Esophagus muscularis mucosa (tissue), 4 donors: ENCODE data around the gene PSMD9. TPM values are rescaled to one million over a fixed set of nuclear protein-coding genes. Genes with fewer than 3 reads are reported as not detected.

Experiments used
- DNase-seq: peaks from one replicate; pipeline ENCODE4 v3.0.0-alpha.2; 2017; ENCODE audit errors: extremely low spot score
- H3K27ac ChIP-seq, 4 donors: fragments of 200-600 bp; sonication (generic); replicated peaks in 1 of 4; 1 replicate in 3 of 4; 2 replicates in 1 of 4; pipeline ENCODE4 v1.5.1; 2016 to 2019; ENCODE audit warnings: mild to moderate bottlenecking in 1 of 4
- H3K27me3 ChIP-seq, 4 donors: fragments of 200-600 bp; sonication (generic); one replicate each; pipeline versions ENCODE4 v1.5.1 to v1.6.0; 2016 to 2019
- H3K36me3 ChIP-seq, 4 donors: fragments of 200-600 bp; sonication (generic); one replicate each; pipeline ENCODE4 v1.5.1; 2016 to 2019
- H3K4me1 ChIP-seq, 4 donors: fragments of 200-600 bp; sonication (generic); one replicate each; pipeline ENCODE4 v1.5.1; 2016 to 2019
- H3K4me3 ChIP-seq, 4 donors: fragments of 200-600 bp; sonication (generic); 1 replicate in 2 of 4; 2 replicates in 2 of 4; pipeline ENCODE4 v1.5.1; 2016 to 2019; ENCODE audit warnings: mild to moderate bottlenecking in 4 of 4, moderate library complexity in 1 of 4
- H3K9me3 ChIP-seq, 4 donors: fragments of 200-600 bp; sonication (generic); 1 replicate in 3 of 4; 2 replicates in 1 of 4; pipeline ENCODE4 v1.5.1; 2016 to 2019
- CTCF ChIP-seq, 3 experiments: fragments of 200-600 bp in 2 of 3; fragments of 450-650 bp in 1 of 3; sonication (generic) in 2 of 3; IDR thresholded peaks; one replicate each; pipeline ENCODE4 v1.5.1; 2017 to 2019; ENCODE audit warnings: antibody characterized with exemption in 3 of 3, mild to moderate bottlenecking in 2 of 3, moderate library complexity in 1 of 3
- EP300 ChIP-seq: sonication (generic); formaldehyde crosslinking; IDR thresholded peaks from one replicate; pipeline ENCODE4 v1.6.1; 2017; ENCODE audit warnings: antibody characterized with exemption
- POLR2A ChIP-seq: fragments of 450-650 bp; IDR thresholded peaks from one replicate; pipeline ENCODE4 v1.6.1; 2017; ENCODE audit warnings: antibody characterized with exemption, moderate library complexity, mild to moderate bottlenecking, low read depth
- POLR2AphosphoS5 ChIP-seq, 2 donors: sonication (generic); formaldehyde crosslinking; IDR thresholded peaks; one replicate each; pipeline ENCODE4 v1.6.1; 2017; ENCODE audit warnings: antibody characterized with exemption in 2 of 2
- WGBS: methylation state at CpG from one replicate; pipeline ENCODE4 v1.1.5; 2018; 5-methylcytosine and 5-hydroxymethylcytosine counted together
- intact Hi-C: fragments of 100-400 bp; cut with DNase I; formaldehyde crosslinking; loops from one replicate; pipeline ENCODE4 v1.15.1; 2023
- total RNA-seq, 4 donors: library from RNA; depleted of rRNA; stranded (reverse); fragments of >200 nt; gene quantifications; one replicate each; pipeline versions ENCODE4 v1.1.0 to v1.2.1, GENCODE V29; 2016

The PSMD9 gene
- total RNA-seq, 4 donors from 2014 or later = 22.4 to 63.7 (median 44.4) TPM

GRCh38 chr12:121915841-121916321, 27.3 kb downstream of the PSMD9 start:
- H3K36me3 ChIP-seq = peaks cover 21 to 76% (median 59%) of the 10 kb centered on the region in 4 donors
- H3K9me3 ChIP-seq = no peaks in the 10 kb centered on the region
- no peak for TF ChIP-seq CTCF (IDR thresholded peaks at IDR 0.05)
- no peak for TF ChIP-seq EP300
- TF ChIP-seq POLR2AphosphoS5 (IDR thresholded peaks at IDR 0.05) = no peak
- TF ChIP-seq POLR2A = no peak
- no peak overlapping the region for H3K4me3 ChIP-seq
- WGBS = 82% methylated on average over 5 of the region's 5 CpGs
- H3K27me3 ChIP-seq = no peaks in the 10 kb centered on the region
- intact Hi-C loops = no loop called here
- DNase-seq = no peak
- H3K4me1 ChIP-seq = peaks cover 4 to 13% (median 11%) of the 10 kb centered on the region in 4 donors
- no peak overlapping the region for H3K27ac ChIP-seq

DNA sequence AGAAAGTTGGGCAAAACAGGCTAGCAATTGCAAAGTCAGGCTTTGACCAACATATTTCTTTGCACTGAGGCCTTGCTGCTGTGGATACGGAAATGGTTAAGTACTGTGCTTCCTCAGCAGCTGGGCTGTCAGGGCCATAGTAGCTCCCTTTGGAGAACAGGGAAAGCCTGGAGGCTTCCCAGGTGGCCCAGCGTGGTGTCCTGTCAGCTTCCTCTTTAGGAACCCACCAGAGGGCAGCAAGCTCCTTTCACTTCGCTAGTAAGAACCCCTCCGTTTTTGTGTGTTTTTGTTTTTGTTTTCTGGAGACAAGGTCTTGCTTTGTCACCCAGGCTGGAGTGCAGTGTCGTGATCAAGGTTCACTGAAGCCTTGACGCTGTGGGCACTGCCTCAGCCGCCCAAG, 28.1 kb downstream of the PSMD9 start:
- TF ChIP-seq CTCF (IDR thresholded peaks at IDR 0.05) = no peak
- TF ChIP-seq POLR2AphosphoS5 (IDR thresholded peaks at IDR 0.05) = no peak
- TF ChIP-seq POLR2A = no peak
- no peak for TF ChIP-seq EP300
- intact Hi-C loops = no loop called here
- Histone ChIP-seq H3K27me3 (no peaks in the 10 kb centered on the region), H3K9me3 (no peaks in the 10 kb centered on the region), H3K27ac (no peak overlapping the region), H3K4me3 (no peak overlapping the region), H3K36me3 (peaks cover 21 to 68% (median 55%) of the 10 kb centered on the region in 4 donors), H3K4me1 (peaks cover 4 to 13% (median 11%) of the 10 kb centered on the region in 4 donors)
- no peak for DNase-seq
- WGBS = 67% methylated on average over 7 of the region's 7 CpGs

DNA sequence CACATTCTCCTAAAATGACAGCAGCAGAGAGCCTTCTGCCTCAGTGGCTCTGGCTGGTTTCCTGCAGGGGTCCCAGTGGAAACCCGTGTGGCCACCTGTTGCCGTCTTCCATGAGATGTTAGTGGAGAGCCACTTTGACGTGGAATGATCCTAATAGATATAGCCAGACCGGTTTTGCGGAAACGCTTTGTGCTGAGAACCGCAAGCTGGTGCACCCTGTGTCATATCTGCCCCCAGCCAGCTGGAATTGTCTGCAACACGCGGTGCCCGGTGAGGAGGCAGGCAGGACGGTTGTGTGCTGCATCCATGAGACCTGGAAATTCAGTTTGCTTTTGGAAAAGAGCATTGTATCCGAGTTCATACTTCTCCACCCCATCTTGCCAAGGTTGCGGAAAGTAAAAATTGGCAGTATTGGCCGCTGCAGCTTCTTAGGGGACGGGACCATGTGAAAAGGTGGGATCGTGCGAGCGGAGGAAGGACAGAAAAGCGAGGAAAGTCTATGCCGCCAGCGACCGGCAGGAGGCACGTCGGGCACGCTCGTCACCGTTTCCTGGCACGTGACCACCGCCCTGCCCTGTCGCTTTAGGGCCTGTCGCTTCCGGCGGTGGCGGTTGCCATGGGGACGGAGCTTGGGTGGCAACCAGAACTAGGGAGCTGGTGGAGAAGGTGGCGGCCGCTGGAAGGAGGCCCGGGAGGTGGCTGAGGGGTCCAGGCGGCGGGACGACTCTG, 29.5 kb downstream of the PSMD9 start, which contains the start of gene CFAP251:
CFAP251 (plus strand) TSS at position 643 of the 729 bp plus-strand sequence. CDS start 2,714 bp downstream, outside the sequence.
- Histone ChIP-seq H3K4me1 (peaks cover 4 to 13% (median 11%) of the 10 kb centered on the region in 4 donors), H3K27ac (peak within 1 kb of the TSS; percentile 19 to 55 (median 48)), H3K27me3 (no peaks in the 10 kb centered on the region), H3K9me3 (no peaks in the 10 kb centered on the region), H3K36me3 (peaks cover 21 to 58% (median 45%) of the 10 kb centered on the region in 4 donors), H3K4me3 (peak within 1 kb of the TSS; percentile 46 to 59 (median 50))
- DNase-seq = peak; percentile 95
- intact Hi-C loops = no loop called here
- 57% methylated on average over 40 of the region's 41 CpGs for WGBS
- peak; percentile 54 to 82 (median 61) for TF ChIP-seq CTCF (IDR thresholded peaks at IDR 0.05)
- TF ChIP-seq EP300 = no peak
- peak; percentile 41 to 83 for TF ChIP-seq POLR2AphosphoS5 (IDR thresholded peaks at IDR 0.05)
- TF ChIP-seq POLR2A = no peak

GRCh38 chr12:121918679-121919038, 30.1 kb downstream of the PSMD9 start:
- H3K36me3 ChIP-seq = peaks cover 21 to 52% (median 42%) of the 10 kb centered on the region in 4 donors
- intact Hi-C loops = no loop called here
- peak overlapping the region in 3 of 4 donors; percentile 19 to 55 (median 53) for H3K27ac ChIP-seq
- no peaks in the 10 kb centered on the region for H3K27me3 ChIP-seq
- H3K4me3 ChIP-seq = peak overlapping the region; percentile 46 to 59 (median 50)
- WGBS = 57% methylated on average over 10 of the region's 22 CpGs
- DNase-seq = no peak
- H3K9me3 ChIP-seq = no peaks in the 10 kb centered on the region
- TF ChIP-seq CTCF (IDR thresholded peaks at IDR 0.05) = no peak
- no peak for TF ChIP-seq POLR2A
- TF ChIP-seq EP300 = no peak
- no peak for TF ChIP-seq POLR2AphosphoS5 (IDR thresholded peaks at IDR 0.05)
- peaks cover 8 to 16% (median 12%) of the 10 kb centered on the region in 4 donors for H3K4me1 ChIP-seq
